ENCODE data around the gene TMEM273. TPM values are rescaled to one million over a fixed set of nuclear protein-coding genes. Genes with fewer than 3 reads are reported as not detected.

TMEM273 gene
- total RNA-seq, 4 donors from 2014 or later = 0.76 to 20.6 (median 7.1) TPM

- intact Hi-C loops (cut with DNase I) = no loop called here
- H3K27me3 ChIP-seq = no peaks in the 10 kb centered on the region
- no peaks in the 10 kb centered on the region for H3K9me3 ChIP-seq
- DNase-seq = no peak
- 66 to 67% methylated on average over 5 to 7 of the region's 9 CpGs for WGBS, 2 donors
- H3K4me1 ChIP-seq = no peaks in the 10 kb centered on the region
- no peak overlapping the region for H3K4me3 ChIP-seq
- TF ChIP-seq POLR2A (IDR thresholded peaks at IDR 0.05) (no peak), CTCF (IDR thresholded peaks at IDR 0.05) (no peak)
- H3K27ac ChIP-seq = no peak overlapping the region
- H3K36me3 ChIP-seq = no peaks in the 10 kb centered on the region
Measured at GRCh38 chr10:49207936-49208487, 19.8 kb upstream of the TMEM273 start.

DNA sequence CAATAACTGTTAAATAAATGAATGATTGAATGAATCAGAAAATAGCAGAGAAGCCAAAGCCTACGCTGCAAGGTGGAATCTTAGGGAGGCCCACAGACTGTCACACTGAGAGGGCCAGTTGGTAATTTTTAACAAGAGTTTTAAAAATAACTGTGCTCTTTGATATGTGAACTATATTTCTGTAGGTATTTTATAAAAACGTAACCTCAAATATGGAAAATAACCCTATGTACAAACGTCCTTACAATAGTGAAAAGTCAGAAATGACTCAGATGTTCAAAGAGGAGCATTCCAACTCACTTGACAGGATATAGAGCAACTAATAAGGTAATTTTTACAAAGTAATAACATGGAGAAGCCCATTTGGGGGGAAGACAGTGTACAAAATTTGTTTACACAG, 18.9 kb upstream of the TMEM273 start:
- TF ChIP-seq POLR2A (IDR thresholded peaks at IDR 0.05) (no peak), CTCF (IDR thresholded peaks at IDR 0.05) (no peak)
- Histone ChIP-seq H3K36me3 (no peaks in the 10 kb centered on the region), H3K4me3 (no peak overlapping the region), H3K9me3 (no peaks in the 10 kb centered on the region), H3K27me3 (no peaks in the 10 kb centered on the region), H3K27ac (no peak overlapping the region), H3K4me1 (no peaks in the 10 kb centered on the region)
- WGBS, 2 donors = 60 to 63% methylated on average over 3 of the region's 3 CpGs
- intact Hi-C loops (cut with DNase I) = no loop called here
- DNase-seq = no peak

GRCh38 chr10:49205206-49205605, 17.0 kb upstream of the TMEM273 start:
- H3K4me1 ChIP-seq = no peaks in the 10 kb centered on the region
- 63 to 70% methylated on average over 3 of the region's 3 CpGs for WGBS, 2 donors
- no peaks in the 10 kb centered on the region for H3K36me3 ChIP-seq
- TF ChIP-seq CTCF (IDR thresholded peaks at IDR 0.05) (no peak), POLR2A (IDR thresholded peaks at IDR 0.05) (no peak)
- no peak overlapping the region for H3K27ac ChIP-seq
- DNase-seq = no peak
- H3K4me3 ChIP-seq = no peak overlapping the region
- no peaks in the 10 kb centered on the region for H3K9me3 ChIP-seq
- H3K27me3 ChIP-seq = no peaks in the 10 kb centered on the region
- intact Hi-C loops (cut with DNase I) = no loop called here

DNA sequence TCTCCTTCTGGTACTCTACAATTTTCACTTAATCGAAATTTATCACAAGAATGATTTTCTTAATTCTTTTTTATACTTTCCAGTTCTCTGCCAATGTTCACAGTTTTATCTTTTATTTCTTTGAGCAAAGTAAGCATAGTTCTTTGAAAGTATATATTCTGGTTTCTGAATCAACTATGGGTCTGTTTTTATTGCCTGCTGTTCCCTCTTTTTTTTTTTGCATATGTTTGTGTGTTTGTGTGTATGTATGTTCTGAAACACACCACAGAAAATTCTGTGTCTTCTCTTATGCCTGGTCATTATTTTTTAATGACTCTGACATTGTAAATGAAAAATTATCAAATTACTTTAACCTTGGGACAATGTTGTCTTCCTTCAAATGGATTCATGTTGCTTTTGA, 15.9 kb upstream of the TMEM273 start:
- intact Hi-C loops (cut with DNase I) = no loop called here
- no peak for DNase-seq
- TF ChIP-seq CTCF (IDR thresholded peaks at IDR 0.05) (no peak), POLR2A (IDR thresholded peaks at IDR 0.05) (no peak)
- Histone ChIP-seq H3K4me1 (no peaks in the 10 kb centered on the region), H3K27me3 (no peaks in the 10 kb centered on the region), H3K36me3 (no peaks in the 10 kb centered on the region), H3K9me3 (no peaks in the 10 kb centered on the region), H3K27ac (no peak overlapping the region), H3K4me3 (no peak overlapping the region)
- WGBS, 2 donors = 65 to 82% methylated on average over 1 of the region's 1 CpG

- Histone ChIP-seq H3K9me3 (no peaks in the 10 kb centered on the region), H3K36me3 (no peaks in the 10 kb centered on the region), H3K27ac (no peak overlapping the region), H3K27me3 (peaks cover 0 to 2% (median 0%) of the 10 kb centered on the region in 4 donors), H3K4me3 (no peak overlapping the region), H3K4me1 (no peaks in the 10 kb centered on the region)
- intact Hi-C loops (cut with DNase I) = no loop called here
- WGBS, 2 donors = 86 to 91% methylated on average over 1 of the region's 1 CpG
- DNase-seq = no peak
- no peak for TF ChIP-seq POLR2A (IDR thresholded peaks at IDR 0.05)
- no peak for TF ChIP-seq CTCF (IDR thresholded peaks at IDR 0.05)
Measured at GRCh38 chr10:49202266-49202665, 14.1 kb upstream of the TMEM273 start.

Data from esophagus squamous epithelium (tissue), 5 donors.